ENCODE results near the gene RPL14.

The RPL14 gene

DNA sequence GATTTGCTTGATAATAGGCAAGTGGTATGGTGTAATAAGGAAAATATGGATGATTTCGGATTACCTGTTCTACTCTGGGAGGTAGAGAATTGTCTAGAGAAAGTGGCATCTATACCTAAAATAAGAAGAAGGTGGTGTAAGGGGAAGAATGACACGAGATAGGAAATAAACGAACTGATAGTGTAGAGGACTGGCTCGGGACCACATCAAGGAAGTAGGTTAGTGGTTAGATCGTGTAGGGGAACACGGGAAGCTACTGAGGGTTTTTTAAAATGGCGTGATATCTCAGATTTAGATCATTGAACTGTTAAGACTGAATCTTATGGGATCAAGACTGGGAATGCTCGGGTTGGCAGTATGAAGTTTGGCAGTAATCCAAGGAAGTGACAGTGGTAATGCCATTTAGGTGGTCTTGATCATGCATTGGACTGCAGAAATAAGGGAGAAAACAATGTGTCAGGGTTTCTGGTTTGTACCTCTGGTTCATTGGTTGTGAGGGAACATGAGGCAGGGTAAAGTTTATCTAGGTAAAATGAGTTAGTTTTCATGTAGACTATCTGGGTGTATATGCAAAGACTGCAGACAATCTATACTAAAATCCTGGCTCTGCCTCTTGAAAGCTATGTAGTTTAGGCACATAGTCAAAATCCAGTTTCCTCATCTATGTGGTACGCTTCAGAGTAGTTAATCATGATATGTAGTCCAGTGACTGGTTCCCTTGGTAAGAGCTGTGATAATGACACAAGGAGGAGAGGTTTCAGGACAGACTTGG lies 7.4 kb downstream of the RPL14 start:
- H3K36me3 Mint-ChIP-seq (ENCODE audit: low read depth), result peaks cover 66% of the 10 kb centered on the region
- H3K27me3 Mint-ChIP-seq (ENCODE audit: low read depth, poor library complexity), result no peaks in the 10 kb centered on the region
- TF ChIP-seq, protein P1, sequence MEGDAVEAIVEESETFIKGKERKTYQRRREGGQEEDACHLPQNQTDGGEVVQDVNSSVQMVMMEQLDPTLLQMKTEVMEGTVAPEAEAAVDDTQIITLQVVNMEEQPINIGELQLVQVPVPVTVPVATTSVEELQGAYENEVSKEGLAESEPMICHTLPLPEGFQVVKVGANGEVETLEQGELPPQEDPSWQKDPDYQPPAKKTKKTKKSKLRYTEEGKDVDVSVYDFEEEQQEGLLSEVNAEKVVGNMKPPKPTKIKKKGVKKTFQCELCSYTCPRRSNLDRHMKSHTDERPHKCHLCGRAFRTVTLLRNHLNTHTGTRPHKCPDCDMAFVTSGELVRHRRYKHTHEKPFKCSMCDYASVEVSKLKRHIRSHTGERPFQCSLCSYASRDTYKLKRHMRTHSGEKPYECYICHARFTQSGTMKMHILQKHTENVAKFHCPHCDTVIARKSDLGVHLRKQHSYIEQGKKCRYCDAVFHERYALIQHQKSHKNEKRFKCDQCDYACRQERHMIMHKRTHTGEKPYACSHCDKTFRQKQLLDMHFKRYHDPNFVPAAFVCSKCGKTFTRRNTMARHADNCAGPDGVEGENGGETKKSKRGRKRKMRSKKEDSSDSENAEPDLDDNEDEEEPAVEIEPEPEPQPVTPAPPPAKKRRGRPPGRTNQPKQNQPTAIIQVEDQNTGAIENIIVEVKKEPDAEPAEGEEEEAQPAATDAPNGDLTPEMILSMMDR (IDR thresholded peaks at IDR 0.05), result no peak
- no peaks in the 10 kb centered on the region for H3K4me1 Mint-ChIP-seq
- no peak for DNase-seq
- no peaks in the 10 kb centered on the region for H3K9me3 Mint-ChIP-seq
- no peak overlapping the region for H3K4me3 Mint-ChIP-seq
- peak overlapping the region; percentile 67 for H3K27ac Mint-ChIP-seq

DNA sequence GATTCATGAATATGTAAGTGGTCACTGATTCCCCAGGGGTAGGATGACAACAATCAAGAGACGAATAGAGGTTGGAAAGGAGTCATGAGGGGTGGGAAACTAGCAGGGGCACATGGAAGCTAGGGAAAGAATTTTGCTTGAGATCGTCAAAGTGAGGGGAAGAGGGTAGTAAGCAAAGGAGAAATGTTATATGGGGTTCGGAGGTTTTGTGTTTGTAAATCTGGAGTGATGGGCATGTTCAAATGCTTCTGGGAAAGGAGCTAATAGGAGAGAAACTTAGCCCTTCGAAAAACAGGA lies 7.9 kb downstream of the RPL14 start:
- Mint-ChIP-seq H3K9me3 (no peaks in the 10 kb centered on the region), H3K4me3 (no peak overlapping the region), H3K27ac (peak overlapping the region; percentile 15), H3K4me1 (no peaks in the 10 kb centered on the region), H3K36me3 (ENCODE audit: low read depth) (peaks cover 65% of the 10 kb centered on the region), H3K27me3 (ENCODE audit: low read depth, poor library complexity) (no peaks in the 10 kb centered on the region)
- TF ChIP-seq, protein P1 (IDR thresholded peaks at IDR 0.05), result no peak
- DNase-seq, result no peak

DNA sequence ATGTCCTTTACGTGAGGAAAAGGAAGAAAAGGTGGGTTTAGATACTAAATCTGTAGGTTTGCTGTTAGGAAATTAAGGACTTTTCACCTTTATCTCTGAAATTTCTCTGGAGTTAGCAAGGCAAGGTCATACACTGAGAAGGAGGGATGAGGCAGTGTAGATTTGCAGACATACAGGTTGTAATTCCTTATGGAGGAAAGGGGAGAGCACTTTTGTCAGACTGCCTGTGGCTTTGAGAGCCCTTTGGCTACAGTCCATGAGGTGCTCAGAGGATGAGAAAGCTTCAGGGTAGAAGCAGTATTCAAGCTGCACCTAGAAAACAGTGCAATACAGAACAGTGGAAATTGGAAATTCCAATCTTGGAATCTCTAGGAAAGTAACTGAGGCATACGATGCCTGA lies 8.3 kb downstream of the RPL14 start:
- TF ChIP-seq, protein P1 (IDR thresholded peaks at IDR 0.05), result no peak
- Mint-ChIP-seq H3K27ac (peak overlapping the region; percentile 15), H3K9me3 (no peaks in the 10 kb centered on the region), H3K4me3 (no peak overlapping the region), H3K36me3 (ENCODE audit: low read depth) (peaks cover 61% of the 10 kb centered on the region), H3K4me1 (no peaks in the 10 kb centered on the region), H3K27me3 (ENCODE audit: low read depth, poor library complexity) (no peaks in the 10 kb centered on the region)
- DNase-seq, result no peak

DNA sequence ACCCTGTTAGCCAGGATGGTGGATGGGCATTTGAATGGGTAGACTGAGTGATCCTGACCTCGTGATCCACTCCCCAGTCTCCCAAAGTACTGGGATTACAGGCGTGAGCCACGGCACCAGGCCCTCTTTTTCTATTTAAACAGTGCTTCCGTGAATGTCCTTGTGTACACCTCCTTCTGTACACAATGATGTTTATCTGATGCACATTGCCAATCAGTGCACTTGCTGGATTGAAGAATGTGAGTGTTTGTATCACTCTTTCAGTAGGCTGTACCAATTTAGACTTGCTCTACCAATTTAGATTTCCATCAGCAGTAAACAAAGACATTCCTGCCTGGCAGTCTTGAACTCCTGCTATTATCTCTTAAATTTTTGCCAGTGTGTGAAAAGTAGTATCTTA lies 10.9 kb downstream of the RPL14 start:
- Mint-ChIP-seq H3K4me3 (no peak overlapping the region), H3K9me3 (no peaks in the 10 kb centered on the region), H3K36me3 (ENCODE audit: low read depth) (peaks cover 40% of the 10 kb centered on the region), H3K27ac (no peak overlapping the region), H3K27me3 (ENCODE audit: low read depth, poor library complexity) (peaks cover 5% of the 10 kb centered on the region), H3K4me1 (no peaks in the 10 kb centered on the region)
- no peak for DNase-seq
- TF ChIP-seq, protein P1 (IDR thresholded peaks at IDR 0.05), result no peak

DNA sequence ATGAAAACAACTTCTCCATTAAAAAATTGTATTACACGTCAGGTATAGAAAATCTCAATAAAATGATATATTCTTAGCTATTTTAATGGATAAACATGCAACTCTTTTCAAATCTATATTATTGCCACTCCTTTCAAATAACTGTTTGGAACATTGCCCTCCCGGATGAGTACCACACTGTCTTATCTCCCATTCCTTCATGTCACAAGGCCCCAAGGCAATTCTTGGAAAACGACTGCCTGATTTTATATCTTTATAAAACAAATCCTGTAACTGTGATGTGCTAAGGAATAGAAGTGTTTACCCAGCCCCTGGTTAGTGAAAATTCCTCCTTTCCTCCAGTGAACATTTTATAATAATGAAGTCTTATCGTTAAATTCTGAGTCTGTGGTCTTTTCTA lies 13.6 kb downstream of the RPL14 start:
- TF ChIP-seq, protein P1 (IDR thresholded peaks at IDR 0.05), result no peak
- Mint-ChIP-seq H3K36me3 (ENCODE audit: low read depth) (peaks cover 17% of the 10 kb centered on the region), H3K9me3 (no peaks in the 10 kb centered on the region), H3K27me3 (ENCODE audit: low read depth, poor library complexity) (peaks cover 26% of the 10 kb centered on the region), H3K27ac (no peak overlapping the region), H3K4me3 (no peak overlapping the region), H3K4me1 (no peaks in the 10 kb centered on the region)
- DNase-seq, result no peak

Measured in nephron progenitor cell (in vitro differentiated cells).